ENCODE results near the gene TFF2. TPM values are rescaled to one million over a fixed set of nuclear protein-coding genes. Genes with fewer than 3 reads are reported as not detected.

TFF2 gene
- total RNA-seq, 1 experiment from 2014 or later, result 1.1 TPM

DNA sequence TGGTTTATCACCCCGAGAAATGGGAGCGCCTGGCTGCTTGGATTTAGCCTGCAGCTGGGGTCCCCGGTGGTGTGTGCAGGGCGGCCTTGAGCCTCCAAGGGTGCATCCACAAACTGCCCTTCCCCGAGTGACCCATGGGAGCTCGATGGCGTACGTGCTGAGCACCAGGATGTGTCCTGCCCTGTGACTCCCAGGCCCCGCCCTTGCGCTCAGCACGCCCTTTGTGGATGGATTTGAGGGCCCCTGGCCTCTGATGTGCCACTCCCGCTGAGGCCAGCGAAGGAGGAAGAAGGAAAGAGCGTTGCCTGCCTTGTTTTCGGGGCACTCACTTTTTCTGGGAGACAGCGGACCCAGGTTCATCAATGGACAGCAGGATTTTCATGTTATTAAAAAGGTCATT lies 33.9 kb downstream of the TFF2 start:
- TF ChIP-seq POLR2AphosphoS5 (IDR thresholded peaks at IDR 0.05; ENCODE audit: low read depth, low read length), result no peak
- no peak for TF ChIP-seq SIN3A (IDR thresholded peaks at IDR 0.05; ENCODE audit: borderline replicate concordance, insufficient read depth, low read depth, low read length)
- TF ChIP-seq, protein P1, sequence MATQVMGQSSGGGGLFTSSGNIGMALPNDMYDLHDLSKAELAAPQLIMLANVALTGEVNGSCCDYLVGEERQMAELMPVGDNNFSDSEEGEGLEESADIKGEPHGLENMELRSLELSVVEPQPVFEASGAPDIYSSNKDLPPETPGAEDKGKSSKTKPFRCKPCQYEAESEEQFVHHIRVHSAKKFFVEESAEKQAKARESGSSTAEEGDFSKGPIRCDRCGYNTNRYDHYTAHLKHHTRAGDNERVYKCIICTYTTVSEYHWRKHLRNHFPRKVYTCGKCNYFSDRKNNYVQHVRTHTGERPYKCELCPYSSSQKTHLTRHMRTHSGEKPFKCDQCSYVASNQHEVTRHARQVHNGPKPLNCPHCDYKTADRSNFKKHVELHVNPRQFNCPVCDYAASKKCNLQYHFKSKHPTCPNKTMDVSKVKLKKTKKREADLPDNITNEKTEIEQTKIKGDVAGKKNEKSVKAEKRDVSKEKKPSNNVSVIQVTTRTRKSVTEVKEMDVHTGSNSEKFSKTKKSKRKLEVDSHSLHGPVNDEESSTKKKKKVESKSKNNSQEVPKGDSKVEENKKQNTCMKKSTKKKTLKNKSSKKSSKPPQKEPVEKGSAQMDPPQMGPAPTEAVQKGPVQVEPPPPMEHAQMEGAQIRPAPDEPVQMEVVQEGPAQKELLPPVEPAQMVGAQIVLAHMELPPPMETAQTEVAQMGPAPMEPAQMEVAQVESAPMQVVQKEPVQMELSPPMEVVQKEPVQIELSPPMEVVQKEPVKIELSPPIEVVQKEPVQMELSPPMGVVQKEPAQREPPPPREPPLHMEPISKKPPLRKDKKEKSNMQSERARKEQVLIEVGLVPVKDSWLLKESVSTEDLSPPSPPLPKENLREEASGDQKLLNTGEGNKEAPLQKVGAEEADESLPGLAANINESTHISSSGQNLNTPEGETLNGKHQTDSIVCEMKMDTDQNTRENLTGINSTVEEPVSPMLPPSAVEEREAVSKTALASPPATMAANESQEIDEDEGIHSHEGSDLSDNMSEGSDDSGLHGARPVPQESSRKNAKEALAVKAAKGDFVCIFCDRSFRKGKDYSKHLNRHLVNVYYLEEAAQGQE (IDR thresholded peaks at IDR 0.05; ENCODE audit: insufficient read depth in 1 of 2, low read depth in 2 of 2, low read length in 1 of 2), result no peak
- TF ChIP-seq, protein P2, sequence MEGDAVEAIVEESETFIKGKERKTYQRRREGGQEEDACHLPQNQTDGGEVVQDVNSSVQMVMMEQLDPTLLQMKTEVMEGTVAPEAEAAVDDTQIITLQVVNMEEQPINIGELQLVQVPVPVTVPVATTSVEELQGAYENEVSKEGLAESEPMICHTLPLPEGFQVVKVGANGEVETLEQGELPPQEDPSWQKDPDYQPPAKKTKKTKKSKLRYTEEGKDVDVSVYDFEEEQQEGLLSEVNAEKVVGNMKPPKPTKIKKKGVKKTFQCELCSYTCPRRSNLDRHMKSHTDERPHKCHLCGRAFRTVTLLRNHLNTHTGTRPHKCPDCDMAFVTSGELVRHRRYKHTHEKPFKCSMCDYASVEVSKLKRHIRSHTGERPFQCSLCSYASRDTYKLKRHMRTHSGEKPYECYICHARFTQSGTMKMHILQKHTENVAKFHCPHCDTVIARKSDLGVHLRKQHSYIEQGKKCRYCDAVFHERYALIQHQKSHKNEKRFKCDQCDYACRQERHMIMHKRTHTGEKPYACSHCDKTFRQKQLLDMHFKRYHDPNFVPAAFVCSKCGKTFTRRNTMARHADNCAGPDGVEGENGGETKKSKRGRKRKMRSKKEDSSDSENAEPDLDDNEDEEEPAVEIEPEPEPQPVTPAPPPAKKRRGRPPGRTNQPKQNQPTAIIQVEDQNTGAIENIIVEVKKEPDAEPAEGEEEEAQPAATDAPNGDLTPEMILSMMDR (IDR thresholded peaks at IDR 0.05), result no peak
- BruUV-seq (replicated peaks), result no TSS peak
- H3K4me3 ChIP-seq (ENCODE audit: low read depth in 2 of 2, low read length in 2 of 2), result no peak overlapping the region
- in situ Hi-C loops (cut with HindIII; ENCODE audit: low pct_unique_long_range_greater_than_20kb, low sequenced_read_pairs) (no loop called here), intact Hi-C loops (cut with micrococcal nuclease; ENCODE audit: unreplicated experiment) (no loop called here)
- DNase-seq (ENCODE audit: low read depth, low spot score) (no peak), ATAC-seq (no peak)
- CTCF ChIA-PET, result no interaction called here
- peaks cover 30% of the 10 kb centered on the region for H3K4me1 ChIP-seq (ENCODE audit: control insufficient read depth, insufficient read depth, low read length)
- no peak overlapping the region; the same call in 1 of the 2 replicates for H3K27ac ChIP-seq (ENCODE audit: low read length)
- POLR2A ChIA-PET, result no interaction called here
- no peaks in the 10 kb centered on the region for H3K9me3 ChIP-seq (ENCODE audit: control insufficient read depth, insufficient read depth, low read depth, low read length)
- no peaks in the 10 kb centered on the region for H3K27me3 ChIP-seq (ENCODE audit: control insufficient read depth, insufficient read depth, low read length)
- no peaks in the 10 kb centered on the region for H3K36me3 ChIP-seq (ENCODE audit: control insufficient read depth, insufficient read depth, low read length)

DNA sequence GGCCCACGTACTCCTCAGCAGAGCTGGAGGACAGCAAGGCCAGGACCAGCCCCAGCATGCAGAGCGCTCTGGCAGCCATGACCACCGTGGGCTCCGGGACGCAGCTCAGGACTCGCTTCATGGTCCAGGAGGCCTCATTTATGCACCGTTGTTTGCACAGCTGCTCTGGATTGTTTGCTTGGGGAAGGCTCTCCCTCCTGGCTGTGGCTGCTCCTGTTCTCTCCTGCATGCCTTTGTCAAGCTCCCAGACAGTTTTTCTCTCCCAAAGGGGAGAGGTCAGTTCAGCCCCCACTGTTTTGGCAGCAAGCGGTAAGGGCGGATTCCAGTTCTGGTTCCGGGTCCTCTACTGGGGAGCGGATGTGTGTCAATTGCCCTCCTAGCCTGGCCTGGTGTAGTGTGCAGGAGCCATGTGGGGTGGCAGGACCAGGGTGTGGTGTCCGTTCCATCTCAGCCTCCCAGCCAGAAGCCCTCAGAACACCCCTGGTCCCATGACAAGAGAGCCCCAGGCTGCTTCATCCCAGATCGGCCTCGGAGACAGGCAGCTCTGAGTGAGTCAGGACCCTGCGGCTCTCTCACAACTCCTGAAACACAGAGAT lies 35.4 kb downstream of the TFF2 start, which contains the start of gene TFF3:
TSS of gene TFF3 (minus strand) at position 114 of the 596 bp plus-strand sequence. CDS start at position 79, 35 bp downstream.
- Histone ChIP-seq H3K9me3 (ENCODE audit: control insufficient read depth, insufficient read depth, low read depth, low read length) (no peaks in the 10 kb centered on the region), H3K27me3 (ENCODE audit: control insufficient read depth, insufficient read depth, low read length) (no peaks in the 10 kb centered on the region), H3K4me1 (ENCODE audit: control insufficient read depth, insufficient read depth, low read length) (peaks cover 33% of the 10 kb centered on the region), H3K27ac (ENCODE audit: low read length) (peak within 1 kb of the TSS; percentile 82), H3K36me3 (ENCODE audit: control insufficient read depth, insufficient read depth, low read length) (no peaks in the 10 kb centered on the region), H3K4me3 (ENCODE audit: low read depth in 2 of 2, low read length in 2 of 2) (no peak within 1 kb of the TSS)
- intact Hi-C loops (cut with micrococcal nuclease; ENCODE audit: unreplicated experiment) (no loop called here), in situ Hi-C loops (cut with HindIII; ENCODE audit: low pct_unique_long_range_greater_than_20kb, low sequenced_read_pairs) (no loop called here)
- ATAC-seq (peak; percentile 73), DNase-seq (ENCODE audit: low read depth, low spot score) (no peak)
- BruUV-seq (replicated peaks), result no TSS peak
- TF ChIP-seq, protein P1 (IDR thresholded peaks at IDR 0.05; ENCODE audit: insufficient read depth in 1 of 2, low read depth in 2 of 2, low read length in 1 of 2), result no peak
- TF ChIP-seq TCF7L2 (IDR thresholded peaks at IDR 0.05; ENCODE audit: low read depth, low read length) (no peak; the same call in 1 of the 2 replicates), POLR2AphosphoS5 (IDR thresholded peaks at IDR 0.05; ENCODE audit: low read depth, low read length) (no peak), SIN3A (IDR thresholded peaks at IDR 0.05; ENCODE audit: borderline replicate concordance, insufficient read depth, low read depth, low read length) (no peak)
- TF ChIP-seq, protein P2 (IDR thresholded peaks at IDR 0.05), result no peak
- ChIA-PET CTCF (no interaction called here), POLR2A (no interaction called here)

All from Panc1 (cell line).